ENCODE data around the gene GPR65.
A peak's percentile ranks its signal among the peaks of the same experiment; 100 is the strongest.
"Not testable (repeated sequence)": the region's sequence is repeated elsewhere in the genome, so short reads cannot be mapped to it uniquely, and the experiment has no call there.

GPR65 gene

DNA sequence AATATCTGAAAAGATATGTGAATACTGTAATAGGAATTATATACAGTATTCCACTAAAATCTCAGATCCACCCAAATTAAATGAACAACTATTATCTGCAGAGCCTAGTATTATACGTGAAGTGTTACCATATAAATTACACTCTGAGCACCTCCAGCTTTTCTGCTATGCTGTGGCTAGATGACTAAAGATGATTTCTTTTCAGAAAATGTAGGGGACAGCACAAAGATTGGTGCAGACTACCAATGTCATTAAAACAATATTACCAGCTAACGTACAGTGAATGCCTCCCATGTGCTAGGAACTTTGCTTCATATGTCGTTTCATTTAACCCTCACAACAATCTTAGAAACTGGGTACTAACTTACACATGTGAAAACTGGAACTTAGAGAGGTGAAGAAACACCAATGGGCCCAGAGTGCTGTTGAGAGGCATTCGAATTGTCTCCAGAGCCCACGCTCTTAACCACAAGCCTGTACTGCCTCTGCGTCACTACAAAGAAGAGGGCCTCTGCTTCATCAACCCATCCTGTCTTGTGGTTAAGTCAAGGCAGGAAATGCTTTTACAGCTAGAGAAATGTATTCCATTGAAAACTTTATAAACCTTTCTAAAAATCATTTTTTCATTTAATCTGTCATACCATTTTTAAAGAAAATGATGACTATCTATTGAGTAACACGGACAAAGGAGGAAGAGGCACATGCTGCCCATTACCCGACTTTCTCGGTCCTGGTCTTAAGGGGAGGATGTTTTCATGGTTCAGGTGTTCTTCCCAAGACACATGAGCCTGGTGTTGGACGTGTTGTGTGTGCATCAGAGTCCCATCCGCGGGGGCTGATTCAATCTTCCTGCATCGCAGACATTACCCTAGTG is 1.3 kb downstream of the GPR65 start:
- peak; percentile 44 for DNase-seq

DNA sequence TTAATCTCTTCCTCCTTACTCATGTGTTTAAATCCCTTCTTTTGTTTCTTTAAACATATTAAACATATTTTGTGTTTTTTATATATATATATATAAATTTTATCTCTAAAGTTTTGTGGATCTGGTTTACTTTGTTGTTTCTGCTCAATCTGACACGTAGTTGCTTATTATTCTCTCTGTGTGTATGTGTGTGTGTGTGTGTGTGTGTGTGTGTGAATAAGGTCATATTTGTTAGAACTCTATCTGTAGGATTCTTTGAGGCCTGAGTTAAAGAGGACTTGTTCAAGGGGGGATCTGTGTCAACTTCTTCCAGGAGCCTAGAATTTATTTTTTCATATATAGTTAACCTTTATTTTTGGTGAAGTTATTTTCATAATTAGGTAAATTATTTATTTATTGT is 2.7 kb downstream of the GPR65 start:
- DNase-seq: no peak

DNA sequence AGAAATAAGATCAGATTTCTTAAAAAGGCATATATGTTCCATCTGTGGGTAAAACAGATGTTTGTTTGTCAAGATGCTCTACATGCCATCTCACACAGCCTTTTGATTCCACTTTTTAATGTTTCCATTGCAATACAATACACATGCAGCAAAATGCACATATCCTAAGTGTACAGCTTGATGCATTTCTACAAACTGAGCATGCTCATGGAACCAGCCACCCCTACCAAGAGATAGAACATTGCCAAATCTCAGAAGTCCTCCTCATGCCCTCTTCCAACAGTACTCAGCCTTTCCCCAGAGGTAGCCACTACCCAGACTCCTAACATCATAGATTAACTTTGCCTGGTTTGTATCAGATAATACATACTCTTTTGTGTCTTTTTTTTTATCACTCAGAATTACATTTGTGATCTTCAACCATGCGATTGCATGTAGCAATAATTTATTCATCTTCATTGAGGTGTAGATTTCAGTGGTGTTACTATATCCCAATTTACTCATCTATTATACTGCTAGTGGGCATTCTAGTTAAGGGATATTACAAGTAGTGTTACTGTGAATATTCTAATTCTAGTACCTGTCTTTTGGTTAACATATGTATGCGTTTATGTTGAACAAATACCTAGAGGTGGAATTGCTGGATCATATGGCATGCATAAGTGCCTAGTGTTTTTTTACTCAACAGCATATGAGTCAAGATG is 3.3 kb downstream of the GPR65 start:
- DNase-seq: no peak

DNA sequence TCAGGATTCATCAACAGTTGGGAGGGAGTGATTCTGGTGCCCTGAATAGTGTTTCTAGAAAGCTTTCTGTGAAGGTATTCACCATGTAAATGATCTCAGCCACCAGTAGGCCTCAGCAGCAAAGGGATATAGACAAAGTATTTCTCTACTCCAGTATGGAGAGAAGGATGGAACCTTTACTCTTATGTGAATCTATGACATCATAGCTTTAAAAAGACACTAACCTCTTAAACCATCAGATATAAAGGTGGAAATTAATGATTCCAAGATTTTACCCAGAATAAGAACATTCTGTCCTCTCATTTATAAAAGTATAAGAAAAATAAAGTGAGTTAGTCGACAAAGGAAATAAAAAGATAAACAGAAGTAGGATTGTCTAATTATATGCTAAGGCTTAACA is 4.6 kb downstream of the GPR65 start:
- no peak for DNase-seq

DNA sequence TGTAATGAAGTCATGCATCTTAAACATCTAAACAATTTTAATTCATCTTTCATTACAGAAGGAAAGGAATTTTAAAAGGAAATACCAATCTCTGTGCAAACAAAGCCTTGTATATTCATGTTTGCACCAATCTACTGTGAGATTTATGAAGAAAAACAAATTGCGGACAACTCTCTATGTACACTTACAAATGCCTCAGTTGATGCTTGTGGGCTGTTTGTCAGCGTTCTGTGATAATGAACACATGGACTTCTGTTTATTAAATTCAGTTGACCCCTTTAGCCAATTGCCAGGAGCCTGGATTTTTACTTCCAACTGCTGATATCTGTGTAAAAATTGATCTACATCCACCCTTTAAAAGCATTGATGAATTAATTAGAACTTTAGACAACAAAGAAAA is 5.4 kb downstream of the GPR65 start:
- no peak for DNase-seq

DNA sequence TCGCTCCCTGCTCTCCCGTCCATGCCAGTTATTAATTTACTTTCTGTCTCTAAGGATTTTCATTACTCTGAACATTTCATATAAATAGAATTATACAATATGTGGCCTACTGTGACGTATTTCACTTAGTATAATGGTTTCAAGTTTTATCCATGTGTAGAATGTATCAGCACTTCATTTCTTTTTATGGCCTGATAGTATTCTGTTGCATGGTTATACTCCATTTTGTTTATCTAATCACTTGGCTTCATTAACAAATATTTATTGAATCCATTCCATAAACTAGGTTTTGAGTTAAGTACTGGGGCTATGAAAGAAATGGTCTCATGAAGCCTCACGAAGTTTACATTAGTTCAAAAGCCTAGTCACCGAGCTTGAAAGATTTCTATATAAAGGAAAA is 7.6 kb downstream of the GPR65 start:
- no peak for DNase-seq

DNA sequence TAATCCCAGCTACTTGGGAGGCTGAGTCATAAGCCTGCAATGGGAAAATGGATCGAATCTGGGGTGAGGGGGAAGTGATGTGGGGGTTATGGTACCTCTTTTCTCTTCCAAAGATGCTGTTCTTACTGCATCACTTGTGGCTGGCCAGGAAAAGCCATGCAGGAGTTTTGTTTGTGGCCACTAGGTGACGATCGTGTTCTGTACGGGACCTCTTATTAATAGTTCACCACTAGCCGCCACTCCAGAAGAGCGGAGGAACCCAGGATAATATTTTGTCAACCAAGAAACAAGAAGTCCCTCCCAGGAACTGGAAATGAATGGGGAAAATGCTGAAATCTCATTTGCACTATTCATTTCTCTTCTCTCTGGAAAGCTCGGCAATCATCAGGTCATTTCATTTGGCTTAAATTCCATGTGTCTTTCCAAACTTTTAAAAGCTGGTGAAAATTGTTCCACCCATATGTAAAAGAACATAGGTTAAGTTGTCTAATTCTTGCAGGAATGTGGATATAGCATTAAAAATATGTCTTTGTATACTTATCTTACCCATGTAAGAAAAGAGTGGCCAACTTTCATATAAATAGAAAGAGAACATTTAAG is 8.9 kb downstream of the GPR65 start:
- peak; percentile 26 for DNase-seq

DNA sequence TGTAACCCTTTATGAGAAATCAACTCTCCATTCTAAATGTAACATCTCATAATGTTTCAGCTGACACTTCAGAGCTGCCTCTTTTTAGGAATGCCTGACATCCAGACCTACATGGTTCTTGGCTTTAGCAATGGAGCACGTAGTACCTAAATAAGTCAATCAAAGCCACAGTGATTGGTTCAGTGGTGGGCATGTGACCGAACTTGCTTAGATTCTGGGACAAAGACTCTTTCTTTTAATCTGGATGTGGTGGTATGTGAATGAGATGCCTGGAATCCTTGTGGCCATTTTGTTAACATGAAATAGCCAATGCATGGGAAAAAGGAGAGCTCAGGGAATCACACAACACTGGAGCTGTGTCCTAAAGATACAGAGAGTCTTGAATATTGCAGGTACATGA is 11.8 kb downstream of the GPR65 start:
- no peak for DNase-seq

DNA sequence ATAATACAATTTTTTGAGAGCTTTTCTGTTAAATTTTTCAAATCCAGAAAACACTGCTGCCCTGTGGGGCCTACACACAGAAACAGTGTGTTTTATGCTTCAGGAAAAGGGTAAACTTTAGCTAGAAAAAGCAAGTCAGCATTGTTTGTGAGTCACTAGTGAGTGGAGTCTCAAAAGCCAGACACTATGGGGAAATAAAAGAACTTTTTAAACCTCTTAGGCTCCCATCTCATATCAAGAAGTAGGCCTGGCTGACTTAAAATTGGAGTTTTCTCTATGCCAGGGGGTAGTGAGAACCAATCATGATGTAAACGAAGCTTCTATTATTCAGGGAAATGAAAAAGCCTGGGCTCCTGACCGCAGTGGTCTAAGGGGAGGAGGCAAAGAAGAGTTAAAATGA is 12.6 kb downstream of the GPR65 start:
- DNase-seq: no peak

DNA sequence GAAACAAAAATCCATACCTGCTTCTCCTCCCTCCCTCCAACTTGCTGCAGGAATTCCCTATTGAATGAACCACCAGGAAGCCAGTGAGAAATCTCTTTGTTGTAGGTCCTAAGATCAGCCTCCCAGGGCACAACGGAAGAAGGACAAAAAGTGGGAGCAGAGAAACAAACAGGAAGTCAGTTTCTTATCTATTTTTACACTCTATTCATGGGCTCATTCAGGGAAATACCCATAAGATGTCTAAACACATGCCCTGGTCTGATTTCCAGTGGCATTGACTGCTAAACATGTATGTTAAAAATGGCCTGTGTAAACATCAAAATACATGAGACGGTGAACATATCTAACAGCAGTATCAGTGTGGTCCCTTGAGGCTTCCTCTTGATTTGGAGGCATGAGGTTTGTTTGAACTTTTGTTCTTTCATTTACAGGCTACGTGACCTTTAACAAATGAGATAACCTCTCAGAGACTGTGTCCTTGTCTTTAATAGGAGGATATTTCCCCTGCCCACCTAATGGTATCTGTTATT is 18.8 kb downstream of the GPR65 start:
- DNase-seq: no peak

DNA sequence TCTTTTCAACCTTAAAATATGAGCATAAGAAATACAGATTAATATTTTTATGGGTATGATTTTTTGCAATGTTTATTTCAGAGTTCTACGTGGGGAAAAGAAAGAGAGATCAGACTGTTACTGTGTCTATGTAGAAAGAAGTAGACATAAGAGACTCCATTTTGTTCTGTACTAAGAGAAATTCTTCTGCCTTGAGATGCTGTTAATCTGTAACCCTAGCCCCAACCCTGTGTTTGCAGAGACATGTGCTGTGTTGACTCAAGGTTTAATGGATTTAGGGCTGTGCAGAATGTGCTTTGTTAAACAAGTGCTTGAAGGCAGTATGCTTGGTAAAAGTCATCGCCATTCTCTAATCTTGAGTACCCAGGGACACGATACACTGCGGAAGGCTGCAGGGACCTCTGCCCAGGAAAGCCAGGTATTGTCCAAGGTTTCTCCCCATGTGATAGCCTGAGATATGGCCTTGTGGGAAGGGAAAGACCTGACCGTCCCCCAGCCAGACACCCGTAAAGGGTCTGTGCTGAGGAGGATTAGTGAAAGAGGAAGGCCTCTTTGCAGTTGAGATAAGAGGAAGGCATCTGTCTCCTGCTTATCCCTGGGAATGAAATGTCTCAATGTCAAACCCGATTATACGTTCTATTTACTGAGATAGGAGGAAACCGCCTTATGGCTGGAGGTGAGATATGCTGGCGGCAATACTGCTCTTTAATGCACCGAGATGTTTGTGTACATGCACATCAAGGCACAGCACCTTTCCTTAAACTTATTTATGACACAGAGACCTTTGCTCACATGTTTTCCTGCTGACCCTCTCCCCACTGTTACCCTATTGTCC is 19.5 kb downstream of the GPR65 start:
- not testable (repeated sequence) for DNase-seq

DNA sequence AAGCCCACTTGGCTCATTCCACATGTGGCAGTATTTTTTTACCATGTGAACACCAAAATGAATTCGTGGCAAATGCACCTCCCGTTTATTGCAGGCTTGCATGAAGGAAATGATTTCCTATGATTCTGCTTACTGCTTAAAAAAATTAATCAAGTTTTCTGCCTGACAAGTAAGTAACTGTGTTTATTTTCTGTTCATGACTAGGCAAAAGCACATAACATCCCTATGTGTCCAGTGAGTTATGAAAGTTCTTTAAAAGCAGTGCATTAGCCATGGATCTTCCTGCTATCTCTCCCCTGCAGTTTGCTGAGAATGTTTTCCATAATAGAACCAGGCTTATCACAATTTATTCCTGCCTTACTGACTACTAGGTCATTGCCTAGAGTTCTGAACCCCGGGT is 20.4 kb downstream of the GPR65 start:
- no peak for DNase-seq

DNA sequence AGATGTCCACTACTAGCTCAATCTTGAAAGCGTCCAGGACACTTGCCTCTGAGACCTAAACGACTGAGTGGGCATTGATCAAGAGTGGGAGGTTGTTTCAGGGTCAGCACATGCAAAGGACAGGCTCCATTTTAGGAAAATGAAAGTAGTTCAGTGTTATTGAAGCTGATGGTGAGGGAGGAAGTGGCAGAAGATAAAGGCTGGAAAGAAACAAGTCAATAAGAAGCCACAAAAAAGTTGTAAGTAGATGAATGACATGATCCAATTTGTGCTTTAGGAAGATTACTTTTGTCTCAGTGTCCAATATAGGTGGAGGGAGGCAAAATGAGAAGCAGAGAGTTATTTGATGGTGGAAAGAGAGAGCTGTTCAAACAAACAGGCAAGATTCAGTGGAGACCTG is 22.0 kb downstream of the GPR65 start:
- DNase-seq: no peak

DNA sequence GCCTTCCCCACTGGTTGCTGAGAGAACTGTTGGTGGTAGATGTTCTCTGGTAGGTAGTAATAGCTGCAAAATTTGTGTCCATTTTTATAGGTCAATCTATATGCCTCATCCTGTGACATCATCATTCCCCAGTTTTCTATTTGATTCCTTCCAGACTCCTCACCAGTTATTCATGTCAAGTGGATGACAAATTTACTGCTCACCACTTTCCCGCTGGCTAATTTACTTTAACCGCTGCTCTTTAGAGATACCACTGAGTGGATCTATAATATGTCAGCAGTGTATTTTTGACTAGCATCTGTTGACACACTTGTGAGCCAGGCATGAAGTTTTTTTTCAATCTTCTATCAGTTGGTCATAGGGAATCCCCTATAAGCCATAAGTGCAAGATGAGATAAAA is 24.6 kb downstream of the GPR65 start:
- DNase-seq: no peak

DNA sequence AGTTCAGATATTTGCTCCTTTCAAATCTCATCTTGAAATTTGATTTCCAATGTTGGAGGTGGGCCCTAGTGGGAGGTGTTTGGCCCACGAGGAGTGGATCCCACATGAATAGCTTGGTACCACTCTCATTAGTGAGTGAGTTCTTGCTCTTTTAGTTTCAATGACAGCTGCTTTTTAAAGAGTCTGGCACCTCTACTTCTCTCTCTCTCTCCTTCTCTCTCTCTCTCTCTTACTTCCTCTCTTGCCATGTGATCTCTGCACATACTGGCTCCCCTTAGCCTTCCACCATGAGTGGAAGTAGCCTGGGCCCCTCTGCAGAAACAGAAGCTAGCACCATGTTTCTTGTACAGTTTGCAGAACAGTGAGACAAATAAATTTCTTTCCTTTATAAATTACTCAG is 25.1 kb downstream of the GPR65 start:
- DNase-seq: no peak

DNA sequence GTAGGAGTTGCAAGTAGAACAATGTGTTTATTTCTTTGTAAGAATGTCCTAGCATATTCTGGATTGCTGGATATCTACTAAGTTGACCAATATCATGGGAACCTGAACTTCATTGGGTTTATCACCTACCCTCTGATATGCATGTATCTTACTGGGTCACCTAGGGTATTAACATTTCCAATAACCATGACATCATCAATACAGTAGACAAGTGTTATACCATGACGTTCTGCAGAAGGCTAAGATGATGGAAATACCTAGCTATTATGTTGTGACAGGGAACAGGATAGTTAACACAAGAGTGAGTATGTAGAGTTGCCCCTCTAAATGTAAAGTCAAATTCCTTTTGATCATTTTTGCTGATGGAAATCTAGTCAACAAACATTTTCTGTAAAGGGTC is 26.0 kb downstream of the GPR65 start:
- DNase-seq: no peak

DNA sequence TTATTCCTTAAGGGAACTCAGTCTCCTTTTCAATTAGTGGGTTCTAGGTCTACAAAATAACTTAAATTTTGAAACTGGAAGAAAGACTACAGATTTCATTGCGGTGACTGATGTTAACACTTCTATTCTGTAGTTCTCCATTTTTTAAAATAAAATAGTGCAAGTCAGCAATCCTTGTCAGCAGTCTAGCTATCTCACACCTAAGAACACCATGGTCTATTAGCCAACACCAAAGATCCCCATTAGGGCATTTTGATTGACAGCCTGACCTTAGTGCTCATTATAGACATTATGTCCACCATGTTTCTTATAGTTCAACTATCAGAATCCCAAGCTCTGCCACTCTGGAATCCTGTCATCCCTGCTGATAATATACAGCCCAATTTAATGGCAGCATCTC is 27.4 kb downstream of the GPR65 start:
- no peak for DNase-seq

DNA sequence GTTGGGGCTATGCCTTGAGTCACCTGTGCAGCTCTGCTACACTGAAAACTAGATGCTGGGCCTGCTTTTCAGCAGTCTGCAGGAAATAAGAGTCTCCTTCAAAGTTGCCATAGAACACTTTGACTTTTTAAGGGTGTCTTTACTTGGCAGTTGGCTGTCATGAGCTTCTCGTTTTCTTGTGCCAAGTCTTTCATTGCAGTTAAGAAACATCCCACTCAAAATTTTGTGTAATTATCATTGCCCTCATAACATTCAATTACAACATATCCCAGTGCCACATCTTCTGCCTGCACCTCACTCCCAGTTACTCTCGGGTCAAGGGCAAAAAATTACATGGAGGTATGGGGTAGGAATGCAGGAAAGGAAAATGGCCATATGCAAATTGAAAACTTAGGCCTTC is 29.1 kb downstream of the GPR65 start:
- no peak for DNase-seq

DNA sequence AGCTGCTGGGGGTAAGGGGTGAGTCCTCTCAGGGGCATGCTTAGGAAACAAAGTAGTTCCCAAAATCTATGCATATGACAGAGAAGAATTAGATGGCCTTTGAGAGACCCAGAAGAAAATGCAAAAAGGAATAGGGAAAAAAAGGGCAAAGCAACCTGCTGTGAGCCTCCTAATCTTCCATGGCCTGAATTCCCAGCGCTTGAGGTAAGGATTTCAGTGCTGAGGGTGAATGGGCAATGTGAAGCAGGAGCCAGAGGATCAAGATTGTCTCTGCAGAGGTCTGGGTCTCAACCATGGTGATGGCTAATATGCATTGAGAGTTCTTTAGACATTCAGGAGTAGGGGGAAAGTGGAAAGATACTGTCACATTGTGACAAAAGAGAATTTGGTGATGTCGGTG is 31.5 kb downstream of the GPR65 start:
- no peak for DNase-seq

DNA sequence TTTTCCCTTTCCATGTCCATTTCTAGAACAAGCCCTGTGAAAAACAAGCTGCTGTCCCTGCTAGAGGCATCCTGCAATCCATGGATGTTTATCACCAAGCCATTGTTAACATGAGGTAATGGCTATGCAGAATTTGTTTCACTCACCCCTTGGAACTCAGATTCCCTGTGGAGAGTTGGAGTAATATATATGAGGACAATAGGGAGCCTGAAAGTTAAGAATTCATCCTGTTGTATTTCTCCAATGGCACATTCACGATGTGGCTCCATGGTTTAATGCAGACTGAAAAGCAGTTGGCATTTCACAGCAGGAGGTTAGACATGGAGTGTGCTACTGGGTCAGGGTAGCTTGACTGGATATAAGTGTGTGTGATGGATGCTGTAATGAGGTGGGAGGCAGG is 32.4 kb downstream of the GPR65 start:
- DNase-seq: no peak

DNA sequence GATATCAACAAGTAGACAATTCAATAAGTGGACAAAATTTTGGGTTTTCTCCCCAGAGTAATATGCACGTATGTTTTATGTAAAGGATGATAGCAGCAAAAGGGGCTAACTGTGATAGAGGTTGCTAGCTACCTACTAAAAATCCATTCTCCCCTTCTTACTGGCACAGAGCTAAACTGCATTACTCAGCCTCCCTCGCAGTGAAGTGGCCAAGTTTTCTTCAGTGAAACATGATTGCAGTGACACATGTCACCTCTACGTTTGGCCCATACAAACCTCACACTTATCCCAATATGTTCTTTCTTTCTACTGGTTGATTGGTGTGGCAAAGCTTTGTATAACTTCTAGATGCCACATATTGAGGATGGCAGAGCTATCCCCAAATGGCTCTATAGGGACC is 34.3 kb downstream of the GPR65 start:
- DNase-seq: no peak

DNA sequence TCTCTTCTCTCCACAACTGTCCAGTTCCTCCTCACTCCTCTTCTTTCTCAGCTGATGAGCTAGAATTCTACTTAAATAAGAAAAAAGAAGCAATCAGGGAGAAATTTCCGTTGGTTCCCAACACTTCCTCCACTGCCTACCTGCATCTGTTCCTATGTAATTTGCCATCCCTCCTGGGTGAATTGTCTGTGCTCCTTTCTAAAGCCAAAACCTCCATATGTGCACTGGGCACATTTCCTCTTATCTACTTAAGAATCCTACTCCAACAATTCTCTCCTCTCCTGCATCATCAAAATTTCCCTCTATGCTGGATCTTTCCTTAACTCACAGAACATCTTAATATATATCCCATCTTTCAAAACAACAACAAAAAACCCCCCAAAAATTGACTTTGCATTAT is 35.2 kb downstream of the GPR65 start:
- no peak for DNase-seq

All from T-helper 9 cell (primary cell).